Keratinocyte (primary cell): Measurements from ENCODE around the gene NOX4.
"Not testable (repeated sequence)": the region's sequence is repeated elsewhere in the genome, so short reads cannot be mapped to it uniquely, and the experiment has no call there.

Experiments
- CTCF ChIP-seq, 3 experiments: IDR thresholded peaks in 1 of 3; conservative IDR thresholded peaks in 1 of 3; optimal IDR thresholded peaks in 1 of 3; 2 replicates in 2 of 3; 3 replicates in 1 of 3; pipeline versions ENCODE3 to v1.5.1; 2011; ENCODE audit warnings: low read length in 3 of 3, mild to moderate bottlenecking in 3 of 3, moderate library complexity in 2 of 3, control low read depth in 1 of 3, inconsistent platforms in 1 of 3; ENCODE audit not compliant: insufficient read depth in 2 of 3; ENCODE audit errors: extremely low read depth in 1 of 3
- EZH2 ChIP-seq: IDR thresholded peaks from one replicate; pipeline ENCODE4 v1.6.1; 2012; ENCODE audit warnings: inconsistent platforms, mild to moderate bottlenecking, low read length, moderate library complexity

GRCh38 chr11:89309321-89309985, 181.7 kb downstream of the NOX4 start:
- not testable (repeated sequence) for TF ChIP-seq CTCF (optimal IDR thresholded peaks at IDR 0.05 in 1 of 3, IDR thresholded peaks at IDR 0.05 in 1 of 3, conservative IDR thresholded peaks at IDR 0.05 in 1 of 3; ENCODE audit: extremely low read depth in 1 of 3, insufficient read depth in 2 of 3, low read length in 3 of 3); EZH2
